HG02981 (cell line): ENCODE measurements around the gene MAP4K4.

Experiments used
- ATAC-seq: cut with Tn5 transposase; IDR thresholded peaks from one replicate; pipeline ENCODE4 v1.9.1; 2021; ENCODE audit warnings: mild to moderate bottlenecking, moderate library complexity; ENCODE audit not compliant: unreplicated experiment

The MAP4K4 gene

GRCh38 chr2:101860157-101860556 lies 162.7 kb downstream of the MAP4K4 start:
- no peak for ATAC-seq

- ATAC-seq: no peak
These were observed 163.3 kb downstream of the MAP4K4 start for GRCh38 chr2:101860782-101861181.

- no peak for ATAC-seq
These were observed 163.9 kb downstream of the MAP4K4 start for GRCh38 chr2:101861382-101861781.

GRCh38 chr2:101863534-101863933 lies 166.0 kb downstream of the MAP4K4 start:
- no peak for ATAC-seq

GRCh38 chr2:101864426-101864825 lies 166.9 kb downstream of the MAP4K4 start:
- ATAC-seq: no peak

GRCh38 chr2:101868525-101868924 lies 171.0 kb downstream of the MAP4K4 start:
- ATAC-seq: no peak

GRCh38 chr2:101869527-101869926 lies 172.0 kb downstream of the MAP4K4 start:
- ATAC-seq: no peak

GRCh38 chr2:101870444-101870843 lies 172.9 kb downstream of the MAP4K4 start:
- ATAC-seq: no peak

- no peak for ATAC-seq
These were observed 174.0 kb downstream of the MAP4K4 start for GRCh38 chr2:101871480-101871879.

- no peak for ATAC-seq
These were observed 175.0 kb downstream of the MAP4K4 start for GRCh38 chr2:101872480-101872879.

- ATAC-seq: no peak
These were observed 176.0 kb downstream of the MAP4K4 start for GRCh38 chr2:101873543-101873942.

- no peak for ATAC-seq
These were observed 176.6 kb downstream of the MAP4K4 start for GRCh38 chr2:101874069-101874468.

- ATAC-seq: no peak
These were observed 182.0 kb downstream of the MAP4K4 start for GRCh38 chr2:101879466-101879865.

GRCh38 chr2:101881131-101881530 lies 183.6 kb downstream of the MAP4K4 start:
- ATAC-seq: no peak

- ATAC-seq: no peak
These were observed 185.3 kb downstream of the MAP4K4 start for GRCh38 chr2:101882769-101883307.

- ATAC-seq: peak; percentile 67
These were observed 186.4 kb downstream of the MAP4K4 start for GRCh38 chr2:101883860-101884259.

GRCh38 chr2:101884423-101884822 lies 186.9 kb downstream of the MAP4K4 start:
- no peak for ATAC-seq

GRCh38 chr2:101887328-101887727 lies 189.8 kb downstream of the MAP4K4 start:
- no peak for ATAC-seq

- no peak for ATAC-seq
These were observed 192.1 kb downstream of the MAP4K4 start for GRCh38 chr2:101889460-101890098.

- ATAC-seq: no peak
These were observed 194.9 kb downstream of the MAP4K4 start for GRCh38 chr2:101892377-101892776.

GRCh38 chr2:101893681-101894381 lies 196.3 kb downstream of the MAP4K4 start:
- no peak for ATAC-seq

GRCh38 chr2:101895039-101895438 lies 197.5 kb downstream of the MAP4K4 start:
- no peak for ATAC-seq
